KOPT-K1 (cell line): ENCODE measurements around the gene PLEKHM3.

ENCODE experiments used
- H3K27ac ChIP-seq: fragments of 200-600 bp; sonication (generic); 2 replicates; pipeline ENCODE4 v1.5.1; 2016; ENCODE audit warnings: antibody characterized with exemption, mild to moderate bottlenecking, low read depth, low read length; ENCODE audit not compliant: poor library complexity, severe bottlenecking
- H3K36me3 ChIP-seq: fragments of 200-600 bp; sonication (generic); 2 replicates; pipeline ENCODE4 v1.5.1; 2017; ENCODE audit warnings: antibody characterized with exemption, mild to moderate bottlenecking, low read length, moderate library complexity; ENCODE audit not compliant: insufficient read depth
- H3K9me3 ChIP-seq: fragments of 200-600 bp; sonication (generic); 2 replicates; pipeline ENCODE4 v1.5.1; 2017; ENCODE audit warnings: antibody characterized with exemption, low read length, mild to moderate bottlenecking; ENCODE audit not compliant: insufficient read depth, poor library complexity, severe bottlenecking

Gene PLEKHM3

GRCh38 chr2:207772081-207772843 lies 253.1 kb downstream of the PLEKHM3 start:
- Histone ChIP-seq H3K36me3 (no peaks in the 10 kb centered on the region), H3K27ac (no peak overlapping the region), H3K9me3 (no peaks in the 10 kb centered on the region)

GRCh38 chr2:207771421-207771820 lies 253.9 kb downstream of the PLEKHM3 start:
- no peaks in the 10 kb centered on the region for H3K36me3 ChIP-seq
- no peaks in the 10 kb centered on the region for H3K9me3 ChIP-seq
- H3K27ac ChIP-seq, result no peak overlapping the region
